GM12878 (cell line): ENCODE results near the gene GNPTAB. TPM values are rescaled to one million over a fixed set of nuclear protein-coding genes. Genes with fewer than 3 reads are reported as not detected.

Experiments
- CBX3 ChIP-seq: fragments of 200-600 bp; sonication (generic); IDR thresholded peaks from 2 replicates; pipeline ENCODE4 v1.6.1; 2016; ENCODE audit warnings: low read depth, borderline replicate concordance
- EGR1 ChIP-seq, 2 experiments: IDR thresholded peaks; 1 replicate in 1 of 2; 2 replicates in 1 of 2; pipeline ENCODE4 v1.6.1; 2011 to 2012; ENCODE audit warnings: low read depth in 2 of 2, low read length in 2 of 2, borderline replicate concordance in 1 of 2, mild to moderate bottlenecking in 1 of 2, moderate library complexity in 1 of 2
- ESRRA ChIP-seq: IDR thresholded peaks from 2 replicates; pipeline ENCODE4 v1.6.1; 2012; ENCODE audit warnings: mild to moderate bottlenecking, low read length, improper control_type of control experiment
- FOS ChIP-seq: IDR thresholded peaks from 3 replicates; pipeline ENCODE4 v1.6.1; 2011; ENCODE audit warnings: borderline replicate concordance; ENCODE audit not compliant: insufficient read length; ENCODE audit errors: extremely low read depth
- HDAC6 ChIP-seq: fragments of 200-600 bp; sonication (generic); IDR thresholded peaks from one replicate; pipeline ENCODE4 v1.8.0; 2017; ENCODE audit warnings: antibody characterized with exemption; ENCODE audit not compliant: unreplicated experiment
- HDGF ChIP-seq: fragments of 450-650 bp; IDR thresholded peaks from 2 replicates; pipeline ENCODE4 v1.6.1; 2016; ENCODE audit warnings: antibody characterized with exemption
- HSF1 ChIP-seq: fragments of 150-350 bp; IDR thresholded peaks from 2 replicates; pipeline ENCODE4 v1.6.1; 2014; ENCODE audit warnings: mild to moderate bottlenecking, low read depth, low read length
- MTA3 ChIP-seq: IDR thresholded peaks from 2 replicates; pipeline ENCODE4 v1.6.1; 2012; ENCODE audit warnings: low read length, inconsistent platforms, borderline replicate concordance
- NFYA ChIP-seq: IDR thresholded peaks from 2 replicates; pipeline ENCODE4 v1.6.1; 2011; ENCODE audit warnings: low read depth, mild to moderate bottlenecking, low read length, improper control_type of control experiment, borderline replicate concordance
- NR2F1 ChIP-seq: fragments of 450-650 bp; conservative IDR thresholded peaks from 2 replicates; pipeline ENCODE4 v1.6.1; 2017; ENCODE audit warnings: mild to moderate bottlenecking
- NRF1 ChIP-seq: conservative IDR thresholded peaks from 2 replicates; pipeline ENCODE4 v1.6.1; 2011; ENCODE audit warnings: mild to moderate bottlenecking, low read depth, low read length, improper control_type of control experiment
- PAX5 ChIP-seq: IDR thresholded peaks from 2 replicates; pipeline ENCODE4 v1.6.1; 2011; ENCODE audit warnings: low read depth, low read length, borderline replicate concordance
- PBX3 ChIP-seq: IDR thresholded peaks from 2 replicates; pipeline ENCODE4 v1.6.1; 2011; ENCODE audit warnings: mild to moderate bottlenecking, low read depth, low read length, moderate library complexity; ENCODE audit not compliant: insufficient replicate concordance
- POLR2A ChIP-seq: IDR thresholded peaks from 2 replicates; pipeline ENCODE4 v1.6.1; 2011; ENCODE audit warnings: low read depth, mild to moderate bottlenecking, low read length
- RB1 ChIP-seq: fragments of 450-650 bp; formaldehyde crosslinking; IDR thresholded peaks from 2 replicates; pipeline ENCODE4 v1.6.1; 2017; ENCODE audit warnings: mild to moderate bottlenecking, borderline replicate concordance
- RELA ChIP-seq: fragments of 450-650 bp; IDR thresholded peaks from 2 replicates; pipeline ENCODE4 v1.8.0; 2014; ENCODE audit warnings: borderline replicate concordance; ENCODE audit not compliant: partially characterized antibody
- RFX5 ChIP-seq: IDR thresholded peaks from 2 replicates; pipeline ENCODE4 v1.6.1; 2011; ENCODE audit warnings: low read depth, low read length, improper control_type of control experiment
- SREBF2 ChIP-seq: IDR thresholded peaks from 2 replicates; pipeline ENCODE4 v1.6.1; 2012; ENCODE audit warnings: mild to moderate bottlenecking, low read length
- USF2 ChIP-seq: IDR thresholded peaks from 2 replicates; pipeline ENCODE4 v1.6.1; 2011; ENCODE audit warnings: low read depth, low read length, improper control_type of control experiment, borderline replicate concordance
- ZBED1 ChIP-seq: IDR thresholded peaks from 2 replicates; pipeline ENCODE4 v1.6.1; 2016; ENCODE audit warnings: borderline replicate concordance
- ZBTB40 ChIP-seq: fragments of 450-650 bp; IDR thresholded peaks from 2 replicates; pipeline ENCODE4 v1.6.1; 2016; ENCODE audit warnings: mild to moderate bottlenecking, moderate library complexity, borderline replicate concordance
- ZNF217 ChIP-seq: fragments of 450-650 bp; IDR thresholded peaks from 2 replicates; pipeline ENCODE4 v1.6.1; 2017; ENCODE audit warnings: antibody characterized with exemption, mild to moderate bottlenecking
- ZNF24 ChIP-seq: fragments of 450-650 bp; IDR thresholded peaks from 2 replicates; pipeline ENCODE4 v1.6.1; 2017; ENCODE audit warnings: antibody characterized with exemption, mild to moderate bottlenecking
- polyA plus RNA-seq, 11 experiments: library from polyadenylated mRNA; depleted of rRNA in 4 of 11; unstranded in 6 of 11; stranded (reverse) in 5 of 11; fragments of >200 nt; fragmentation: Nextera tagmentation in 4 of 11; fragmentation: Illumina TruSeq in 1 of 11; extraction: Ambion mirVana in 4 of 11; extraction: Trizol in 1 of 11; gene quantifications; 1 replicate in 1 of 11; 2 replicates in 10 of 11; pipeline versions ENCODE4 v1.2.1 to v1.2.3, GENCODE V29; 2011 to 2016; ENCODE audit warnings: inconsistent platforms in 2 of 11, missing spikeins in 2 of 11, low read depth in 1 of 11
- total RNA-seq, 4 experiments: library from RNA; depleted of rRNA in 3 of 4; stranded (reverse); fragments of >200 nt in 3 of 4; fragmentation: Illumina TruSeq in 1 of 4; extraction: Trizol in 1 of 4; gene quantifications; 2 replicates each; pipeline versions ENCODE4 v1.2.1 to v1.2.3, GENCODE V29; 2013 to 2021

The GNPTAB gene
- total and polyA plus RNA-seq, 10 of the 15 experiments (the other 5 are each of a cell fraction or from before 2014, with no cell fraction given) = 9.8 to 38.9 (median 35.3) TPM

- TF ChIP-seq EGR1 (IDR thresholded peaks at IDR 0.05; ENCODE audit: borderline replicate concordance in 1 of 2, low read depth in 2 of 2, low read length in 2 of 2) (peak in 1 of 2 experiments; percentile 77; a peak in 1 of 3 replicates), ZNF217 (peak; percentile 85), HSF1 (no peak), NRF1 (peak; percentile 93), ZBED1 (no peak), NR2F1 (peak; percentile 62), HDGF (no peak), PBX3 (no peak), MTA3 (no peak), ESRRA (no peak), USF2 (no peak), SREBF2 (no peak), NFYA (no peak), RB1 (0 out of 2 replicates have a peak, but pooled peaks have one; percentile 13), RFX5 (no peak), HDAC6 (no peak), POLR2A (peak; percentile 84), FOS (no peak), CBX3 (no peak), ZNF24 (no peak), ZBTB40 (no peak), PAX5 (peak; percentile 21; the same call in 1 of the 2 replicates), RELA (no peak)
These were observed at the start of gene GNPTAB (continued) for GRCh38 chr12:101830367-101831325.
